Naive thymus-derived CD4-positive, alpha-beta T cell (primary cell): ENCODE data around the gene NXPH3. TPM values are rescaled to one million over a fixed set of nuclear protein-coding genes. Genes with fewer than 3 reads are reported as not detected.
"Not testable (repeated sequence)": the region's sequence is repeated elsewhere in the genome, so short reads cannot be mapped to it uniquely, and the experiment has no call there.

Source experiments
- ATAC-seq: fragments of 150-1000 bp; cut with Tn5 transposase; 2 replicates; pipeline ENCODE4 v1.10.0; 2021; ENCODE audit warnings: mild to moderate bottlenecking, moderate library complexity
- CTCF ChIA-PET: fragments of 350-600 bp; sonication (Branson Sonifier 250); formaldehyde crosslinking; loops from one replicate; lab custom pipeline; 2021; ENCODE audit warnings: antibody characterized with exemption; lab: Charles Lee
- POLR2A ChIA-PET: fragments of 350-600 bp; sonication (Branson Sonifier 250); formaldehyde crosslinking; loops from one replicate; lab custom pipeline; 2021; ENCODE audit warnings: antibody characterized with exemption, inconsistent platforms; lab: Charles Lee
- DNase-seq, 9 donors: peaks; one replicate each; pipeline versions ENCODE4 v3.0.0 to v3.0.0-alpha.2; 2020 to 2022; ENCODE audit warnings: mixed read lengths in 1 of 9
- H3K27ac ChIP-seq: one replicate; pipeline ENCODE4 v1.7.0; 2013; ENCODE audit warnings: mild to moderate bottlenecking, low read depth, low read length, moderate library complexity
- H3K27me3 ChIP-seq, 2 donors: one replicate each; pipeline ENCODE4 v1.7.0; 2013; ENCODE audit warnings: low read length in 2 of 2, mild to moderate bottlenecking in 2 of 2, moderate library complexity in 2 of 2; ENCODE audit not compliant: control insufficient read depth in 2 of 2, insufficient read depth in 2 of 2
- H3K36me3 ChIP-seq, 3 experiments: 1 replicate in 2 of 3; 2 replicates in 1 of 3; pipeline ENCODE4 v1.7.0; 2013; ENCODE audit warnings: low read length in 3 of 3, mild to moderate bottlenecking in 3 of 3, moderate library complexity in 1 of 3; ENCODE audit not compliant: insufficient read depth in 3 of 3, control insufficient read depth in 2 of 3
- H3K4me1 ChIP-seq, 2 donors: one replicate each; pipeline ENCODE4 v1.7.0; 2013; ENCODE audit warnings: low read length in 2 of 2, mild to moderate bottlenecking in 2 of 2, moderate library complexity in 1 of 2; ENCODE audit not compliant: control insufficient read depth in 2 of 2, insufficient read depth in 2 of 2
- H3K4me3 ChIP-seq: 2 replicates; pipeline ENCODE4 v1.7.0; 2013; ENCODE audit warnings: mild to moderate bottlenecking, low read length
- H3K9me3 ChIP-seq, 3 experiments: 1 replicate in 2 of 3; 2 replicates in 1 of 3; pipeline ENCODE4 v1.7.0; 2013; ENCODE audit warnings: low read length in 3 of 3; ENCODE audit not compliant: control insufficient read depth in 2 of 3
- H3K27ac Mint-ChIP-seq, 9 donors: one replicate each; pipeline ENCODE4 v1.8.0; 2020 to 2022; ENCODE audit warnings: mixed read lengths in 9 of 9, mild to moderate bottlenecking in 8 of 9, moderate library complexity in 5 of 9, inconsistent platforms in 2 of 9
- H3K27me3 Mint-ChIP-seq, 5 donors: one replicate each; pipeline ENCODE4 v1.8.0; 2021 to 2022; ENCODE audit warnings: mixed read lengths in 5 of 5, mild to moderate bottlenecking in 1 of 5
- H3K36me3 Mint-ChIP-seq, 5 donors: one replicate each; pipeline ENCODE4 v1.8.0; 2020 to 2022; ENCODE audit warnings: mixed read lengths in 5 of 5, mild to moderate bottlenecking in 3 of 5, inconsistent platforms in 1 of 5
- H3K4me1 Mint-ChIP-seq, 7 donors: one replicate each; pipeline ENCODE4 v1.8.0; 2020 to 2022; ENCODE audit warnings: mixed read lengths in 7 of 7, mild to moderate bottlenecking in 3 of 7, inconsistent platforms in 1 of 7
- H3K4me3 Mint-ChIP-seq, 10 donors: one replicate each; pipeline ENCODE4 v1.8.0; 2020 to 2022; ENCODE audit warnings: mild to moderate bottlenecking in 10 of 10, mixed read lengths in 10 of 10, moderate library complexity in 6 of 10, inconsistent platforms in 2 of 10
- H3K9me3 Mint-ChIP-seq, 11 donors: one replicate each; pipeline ENCODE4 v1.8.0; 2020 to 2022; ENCODE audit warnings: mixed read lengths in 11 of 11, mild to moderate bottlenecking in 4 of 11, inconsistent platforms in 1 of 11, moderate library complexity in 1 of 11
- intact Hi-C, 2 donors: fragments of 100-400 bp; cut with micrococcal nuclease; formaldehyde crosslinking; loops; one replicate each; pipeline ENCODE4 v1.15.1; 2023
- polyA plus RNA-seq, 2 donors: library from polyadenylated mRNA; unstranded; fragments of 300-500 nt; fragmentation: Illumina TruSeq; gene quantifications; one replicate each; pipeline ENCODE4 v1.2.3, GENCODE V29; 2021
- total RNA-seq, 6 experiments: library from RNA in 5 of 6; stranded (reverse) in 5 of 6; gene quantifications; 1 replicate in 5 of 6; 2 replicates in 1 of 6; pipeline ENCODE4 v1.2.3 and lab custom pipeline; 2021 to 2026

Gene NXPH3
- total and polyA plus RNA-seq, 7 experiments from 2014 or later = not detected

DNA sequence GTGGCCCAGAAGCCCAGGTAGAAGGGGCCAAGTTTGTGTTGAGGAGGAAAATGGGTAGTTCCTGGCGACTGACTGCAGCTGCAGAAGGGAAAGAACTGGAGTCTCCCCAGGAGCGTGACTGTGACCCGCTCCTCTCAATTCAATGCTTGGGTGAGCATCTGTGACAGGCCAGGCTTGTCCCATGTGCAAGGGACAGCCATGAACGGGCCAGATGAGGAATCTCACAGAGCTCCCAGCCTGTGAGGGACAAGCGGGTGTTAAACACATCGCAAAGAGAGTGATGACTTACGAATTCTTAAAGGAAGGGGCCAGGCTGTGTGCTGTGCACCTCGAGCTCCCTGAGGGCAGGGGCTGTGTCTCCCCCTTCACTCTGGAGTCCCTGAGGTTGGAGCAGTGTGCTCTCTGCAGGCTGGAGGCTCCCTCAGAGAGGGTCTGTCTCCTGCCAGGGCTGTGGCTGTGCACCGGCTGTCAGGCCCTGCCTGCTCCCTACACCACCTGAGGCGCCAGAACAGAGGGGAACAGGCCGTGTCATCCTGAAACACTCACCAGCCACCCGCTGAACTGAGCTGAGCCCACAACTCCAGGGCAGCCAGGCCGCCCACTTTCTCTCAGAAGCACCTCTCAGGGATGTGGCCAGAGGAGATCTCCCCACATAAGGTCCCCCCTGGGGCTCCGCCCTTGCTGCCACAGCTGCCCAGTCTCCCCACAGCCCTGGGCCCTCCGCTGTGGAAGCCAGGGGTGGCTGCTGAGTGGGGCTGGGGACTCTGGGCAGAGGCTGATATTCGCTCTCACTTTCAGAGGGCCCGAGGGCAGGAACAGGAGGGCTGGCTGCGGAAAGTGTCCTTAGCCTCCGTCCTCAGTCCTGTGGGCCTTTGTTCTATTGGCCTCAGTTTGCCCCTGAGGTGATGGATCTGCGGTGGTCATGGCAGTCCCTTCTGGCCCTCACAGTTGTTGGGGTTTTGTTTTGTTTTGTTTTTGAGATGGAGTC is 25.7 kb upstream of the NXPH3 start:
- Histone ChIP-seq H3K27me3 (no peaks in the 10 kb centered on the region), H3K4me3 (no peak overlapping the region), H3K4me1 (no peaks in the 10 kb centered on the region), H3K27ac (no peak overlapping the region), H3K9me3 (no peaks in the 10 kb centered on the region), H3K36me3 (no peaks in the 10 kb centered on the region)
- peaks cover 0 to 3% (median 0%) of the 10 kb centered on the region in 7 donors for H3K4me1 Mint-ChIP-seq
- DNase-seq = no peak
- intact Hi-C loops = loop anchor here in 1 of 2 donors (10.0 kb wide), 1 partner anchor 235 kb away; no protein-coding TSS in a partner anchor
- H3K27me3 Mint-ChIP-seq = peaks cover 0 to 10% (median 0%) of the 10 kb centered on the region in 5 donors
- no peaks in the 10 kb centered on the region for H3K36me3 Mint-ChIP-seq
- H3K4me3 Mint-ChIP-seq = no peak overlapping the region
- no peak for ATAC-seq
- H3K9me3 Mint-ChIP-seq = no peaks in the 10 kb centered on the region
- H3K27ac Mint-ChIP-seq = no peak overlapping the region
- POLR2A ChIA-PET = no interaction called here
- CTCF ChIA-PET = no interaction called here

- H3K27ac Mint-ChIP-seq, H3K4me1 Mint-ChIP-seq, H3K9me3 Mint-ChIP-seq, DNase-seq, H3K4me3 Mint-ChIP-seq, H3K36me3 Mint-ChIP-seq, CTCF ChIA-PET, POLR2A ChIA-PET, H3K9me3 ChIP-seq, H3K4me1 ChIP-seq, H3K27me3 ChIP-seq, ATAC-seq, H3K36me3 ChIP-seq, H3K4me3 ChIP-seq, H3K27me3 Mint-ChIP-seq, H3K27ac ChIP-seq: not testable (repeated sequence)
- intact Hi-C loops = loop anchor here in 1 of 2 donors (10.0 kb wide), 1 partner anchor 236 kb away; no protein-coding TSS in a partner anchor
Observed at GRCh38 chr17:49550764-49551163, 24.9 kb upstream of the NXPH3 start.

DNA sequence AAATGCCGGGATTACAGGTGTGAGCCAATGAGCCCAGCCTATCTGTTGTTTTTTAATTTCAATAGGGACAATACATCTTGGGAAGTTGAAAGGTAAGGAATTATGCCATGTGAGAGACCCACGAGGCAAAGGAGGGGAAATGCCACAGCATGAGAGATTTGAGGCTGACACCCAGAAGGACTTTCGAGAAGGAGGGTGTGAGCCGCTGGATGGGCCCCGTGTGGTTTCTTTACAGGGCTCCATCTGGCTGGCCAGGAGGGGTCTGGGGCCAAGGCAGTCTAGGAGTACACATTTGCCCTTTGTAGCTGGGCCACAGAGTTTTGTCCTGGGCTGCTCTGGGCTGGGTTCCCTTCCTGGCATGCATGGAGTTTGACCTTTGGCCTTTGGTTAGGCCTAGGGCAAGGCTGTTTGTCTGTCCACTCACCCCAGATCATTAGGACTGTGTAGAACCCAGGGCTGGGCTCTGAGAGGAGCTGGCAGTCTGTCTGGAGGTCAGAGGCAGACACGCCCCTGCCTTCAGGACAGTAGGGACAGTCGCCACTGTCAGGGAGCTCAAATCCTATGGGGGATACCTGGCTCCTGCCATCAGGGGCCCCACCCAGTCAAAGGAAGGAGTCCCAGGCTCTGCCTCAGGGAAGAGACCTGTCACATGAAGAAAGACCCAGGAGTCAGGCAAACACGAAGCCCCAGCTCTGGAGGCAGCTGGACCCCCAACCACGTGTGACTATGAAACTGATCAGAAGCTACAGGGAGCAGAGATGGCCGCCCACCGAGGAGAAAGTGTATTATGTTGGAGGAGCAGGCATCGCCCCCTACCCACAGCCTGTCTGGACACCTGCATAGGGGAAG is 24.2 kb upstream of the NXPH3 start:
- H3K27ac ChIP-seq = no peak overlapping the region
- Mint-ChIP-seq H3K36me3 (no peaks in the 10 kb centered on the region), H3K27me3 (peaks cover 0 to 10% (median 0%) of the 10 kb centered on the region in 5 donors), H3K27ac (no peak overlapping the region), H3K9me3 (no peaks in the 10 kb centered on the region), H3K4me1 (peaks cover 0 to 7% (median 0%) of the 10 kb centered on the region in 7 donors), H3K4me3 (no peak overlapping the region)
- no peaks in the 10 kb centered on the region for H3K36me3 ChIP-seq
- H3K4me3 ChIP-seq = no peak overlapping the region
- H3K27me3 ChIP-seq = no peaks in the 10 kb centered on the region
- no peaks in the 10 kb centered on the region for H3K9me3 ChIP-seq
- ATAC-seq (no peak), DNase-seq (no peak)
- CTCF ChIA-PET = no interaction called here
- peaks cover 0 to 3% of the 10 kb centered on the region in 2 donors for H3K4me1 ChIP-seq
- intact Hi-C loops = loop anchor here in 1 of 2 donors (10.0 kb wide), 1 partner anchor 237 kb away; no protein-coding TSS in a partner anchor
- POLR2A ChIA-PET = no interaction called here

DNA sequence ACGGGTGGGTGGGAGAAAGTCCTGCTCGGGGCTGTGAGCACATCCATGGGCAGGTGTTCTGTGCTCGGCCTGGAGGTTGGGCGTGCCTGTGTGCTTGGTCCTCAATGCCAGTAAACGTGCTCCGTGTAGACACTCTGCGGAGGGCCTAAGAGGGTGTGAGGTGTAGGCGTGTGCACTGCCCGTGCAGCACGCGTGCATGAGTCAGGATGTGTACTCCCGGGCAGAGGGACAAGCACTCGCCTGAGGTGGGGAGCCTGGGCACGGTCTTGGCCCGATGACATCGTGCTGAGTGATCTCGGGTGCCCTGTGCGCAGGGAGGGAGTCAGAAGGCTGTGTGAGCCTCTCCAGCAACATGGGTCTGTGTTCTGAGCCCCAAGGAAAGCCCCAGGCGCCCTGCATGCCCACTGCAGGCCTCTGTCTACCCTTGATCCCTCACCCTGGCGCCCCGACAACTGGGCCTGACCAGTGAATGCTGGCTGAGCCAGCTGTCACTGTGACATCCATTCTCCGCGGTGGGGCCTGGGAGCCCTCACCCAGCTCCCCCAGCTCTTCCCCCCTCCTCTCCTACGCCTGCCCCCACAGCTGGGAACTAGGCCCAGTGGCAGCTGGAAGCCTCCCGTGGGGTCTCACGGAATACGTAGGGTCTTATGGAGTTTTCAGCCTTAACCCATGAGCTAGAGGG is 23.5 kb upstream of the NXPH3 start:
- intact Hi-C loops = loop anchor here in 1 of 2 donors (10.0 kb wide), 1 partner anchor 237 kb away; no protein-coding TSS in a partner anchor
- Histone ChIP-seq H3K4me1 (peaks cover 0 to 3% of the 10 kb centered on the region in 2 donors), H3K4me3 (no peak overlapping the region), H3K27me3 (no peaks in the 10 kb centered on the region), H3K27ac (no peak overlapping the region), H3K36me3 (no peaks in the 10 kb centered on the region), H3K9me3 (no peaks in the 10 kb centered on the region)
- Mint-ChIP-seq H3K27ac (no peak overlapping the region), H3K9me3 (no peaks in the 10 kb centered on the region), H3K27me3 (peaks cover 0 to 7% (median 0%) of the 10 kb centered on the region in 5 donors), H3K36me3 (no peaks in the 10 kb centered on the region), H3K4me1 (peaks cover under 1 to 8% (median 5%) of the 10 kb centered on the region in 7 donors), H3K4me3 (no peak overlapping the region)
- ATAC-seq (no peak), DNase-seq (no peak)
- ChIA-PET CTCF (no interaction called here), POLR2A (no interaction called here)

DNA sequence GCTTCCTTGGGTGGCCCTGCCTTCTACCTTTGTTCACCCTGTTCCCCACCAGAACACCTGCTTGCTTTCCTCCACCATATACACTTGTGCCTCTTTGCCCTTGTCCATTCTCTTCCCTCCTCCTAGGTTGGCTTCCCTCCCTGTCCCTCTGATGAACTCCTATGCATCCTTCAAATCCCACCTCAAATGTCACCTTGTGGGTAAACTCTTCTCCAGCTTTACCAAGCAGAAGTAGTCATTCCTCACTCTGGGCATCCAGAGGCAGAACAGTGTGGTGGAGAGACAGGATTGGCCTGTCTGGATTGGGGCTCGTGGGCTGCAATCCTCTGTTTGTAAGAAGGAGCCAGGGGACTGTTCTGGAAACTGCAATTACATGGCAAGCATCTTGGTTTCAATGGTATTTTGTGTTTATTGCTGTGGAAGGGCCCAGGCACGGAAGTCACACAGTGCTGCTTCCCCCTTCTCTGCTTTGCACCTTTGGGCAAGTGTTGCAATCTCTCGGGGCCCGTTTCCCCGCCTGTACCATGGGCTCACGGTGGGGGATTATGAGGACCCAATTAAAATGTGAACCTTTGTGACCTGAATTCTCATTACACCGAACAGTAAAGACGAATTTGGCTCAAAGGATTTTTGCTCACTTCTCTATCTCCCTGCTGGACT is 21.9 kb upstream of the NXPH3 start:
- Histone ChIP-seq H3K27ac (no peak overlapping the region), H3K4me1 (peaks cover 0 to 3% of the 10 kb centered on the region in 2 donors), H3K27me3 (peaks cover 0 to 3% of the 10 kb centered on the region in 2 donors), H3K9me3 (no peaks in the 10 kb centered on the region), H3K4me3 (no peak overlapping the region), H3K36me3 (no peaks in the 10 kb centered on the region)
- CTCF ChIA-PET = interaction anchor here (1.1 kb wide), 1 partner anchor 16 kb away, joined by 3 read pairs; no protein-coding TSS in a partner anchor
- Mint-ChIP-seq H3K4me1 (peaks cover 6 to 13% (median 10%) of the 10 kb centered on the region in 7 donors), H3K4me3 (no peak overlapping the region), H3K27me3 (peaks cover 0 to 8% (median 5%) of the 10 kb centered on the region in 5 donors), H3K36me3 (no peaks in the 10 kb centered on the region), H3K27ac (no peak overlapping the region), H3K9me3 (no peaks in the 10 kb centered on the region)
- ATAC-seq (no peak), DNase-seq (no peak)
- intact Hi-C loops = loop anchor here in 1 of 2 donors (10.0 kb wide), 1 partner anchor 239 kb away; no protein-coding TSS in a partner anchor
- POLR2A ChIA-PET = no interaction called here
